Loucy (cell line): Measurements from ENCODE around the gene C2CD4D.
"Not testable (repeated sequence)": the region's sequence is repeated elsewhere in the genome, so short reads cannot be mapped to it uniquely, and the experiment has no call there.

ENCODE experiments used
- H2AFZ ChIP-seq: fragments of 200-600 bp; sonication (generic); 2 replicates; pipeline ENCODE4 v1.6.0; 2016; ENCODE audit warnings: antibody characterized with exemption, mild to moderate bottlenecking, low read length, moderate library complexity
- H3F3A ChIP-seq: fragments of 200-600 bp; 2 replicates; pipeline ENCODE4 v1.6.0; 2016; ENCODE audit warnings: antibody characterized with exemption, low read depth, mild to moderate bottlenecking
- H3K27me3 ChIP-seq: fragments of 200-600 bp; sonication (generic); 2 replicates; pipeline ENCODE4 v1.6.1; 2014; ENCODE audit warnings: low read length, mild to moderate bottlenecking; ENCODE audit not compliant: insufficient read depth, poor library complexity, severe bottlenecking
- H3K36me3 ChIP-seq: fragments of 200-600 bp; sonication (generic); 2 replicates; pipeline ENCODE4 v1.6.1; 2016; ENCODE audit warnings: low read length; ENCODE audit not compliant: insufficient read depth
- H3K4me1 ChIP-seq: fragments of 200-600 bp; sonication (generic); 2 replicates; pipeline ENCODE4 v1.5.1; 2014; ENCODE audit warnings: low read length, mild to moderate bottlenecking; ENCODE audit not compliant: insufficient read depth, poor library complexity, severe bottlenecking
- H3K4me2 ChIP-seq: fragments of 200-600 bp; sonication (generic); 2 replicates; pipeline ENCODE4 v1.6.0; 2014; ENCODE audit warnings: antibody characterized with exemption, low read length, low read depth, mild to moderate bottlenecking; ENCODE audit not compliant: poor library complexity, severe bottlenecking
- H3K4me3 ChIP-seq: fragments of 200-600 bp; sonication (generic); 2 replicates; pipeline ENCODE4 v1.5.1; 2014; ENCODE audit warnings: low read length, mild to moderate bottlenecking, mixed read lengths; ENCODE audit not compliant: poor library complexity, severe bottlenecking
- H3K79me2 ChIP-seq: fragments of 200-600 bp; sonication (generic); 2 replicates; pipeline ENCODE4 v1.6.1; 2014; ENCODE audit warnings: low read length; ENCODE audit not compliant: insufficient read depth
- H3K9ac ChIP-seq: fragments of 200-600 bp; sonication (generic); 2 replicates; pipeline ENCODE4 v1.6.0; 2014; ENCODE audit warnings: mild to moderate bottlenecking, low read depth, low read length, moderate library complexity; ENCODE audit not compliant: poor library complexity, severe bottlenecking
- H3K9me2 ChIP-seq: fragments of 200-600 bp; sonication (generic); replicated peaks from 2 replicates; pipeline ENCODE4 v1.6.1; 2016; ENCODE audit warnings: low read depth, low read length, mixed read lengths
- H3K9me3 ChIP-seq: fragments of 200-600 bp; sonication (generic); 2 replicates; pipeline ENCODE4 v1.6.1; 2014; ENCODE audit warnings: mild to moderate bottlenecking, antibody characterized with exemption, low read length, low read depth; ENCODE audit not compliant: insufficient read depth
- H4K20me1 ChIP-seq: fragments of 200-600 bp; sonication (generic); 2 replicates; pipeline ENCODE4 v1.6.0; 2014; ENCODE audit warnings: antibody characterized with exemption, low read length, mild to moderate bottlenecking; ENCODE audit not compliant: insufficient read depth, poor library complexity, severe bottlenecking
- EZH2phosphoT487 ChIP-seq: fragments of 200-600 bp; IDR thresholded peaks from 2 replicates; pipeline ENCODE4 v1.6.1; 2018; ENCODE audit warnings: antibody characterized with exemption, mild to moderate bottlenecking, moderate library complexity, borderline replicate concordance
- TF ChIP-seq, protein P1 (sequence below): fragments of 200-600 bp; sonication (generic); conservative IDR thresholded peaks from 2 replicates; pipeline ENCODE4 v1.5.1; 2014; ENCODE audit warnings: mild to moderate bottlenecking, antibody characterized with exemption, low read length

The C2CD4D gene

GRCh38 chr1:151885479-151885878 is 45.9 kb upstream of the C2CD4D start:
- Histone ChIP-seq H4K20me1 (no peaks in the 10 kb centered on the region), H3K27me3 (no peaks in the 10 kb centered on the region), H3K9me2 (no peaks in the 10 kb centered on the region), H3K36me3 (no peaks in the 10 kb centered on the region), H3K79me2 (no peaks in the 10 kb centered on the region), H3K9ac (no peak overlapping the region), H2AFZ (no peak overlapping the region), H3K4me1 (no peaks in the 10 kb centered on the region), H3F3A (no peaks in the 10 kb centered on the region), H3K9me3 (no peaks in the 10 kb centered on the region), H3K4me2 (no peak overlapping the region), H3K4me3 (no peak overlapping the region)
- no peak for TF ChIP-seq EZH2phosphoT487
- TF ChIP-seq, protein P1, sequence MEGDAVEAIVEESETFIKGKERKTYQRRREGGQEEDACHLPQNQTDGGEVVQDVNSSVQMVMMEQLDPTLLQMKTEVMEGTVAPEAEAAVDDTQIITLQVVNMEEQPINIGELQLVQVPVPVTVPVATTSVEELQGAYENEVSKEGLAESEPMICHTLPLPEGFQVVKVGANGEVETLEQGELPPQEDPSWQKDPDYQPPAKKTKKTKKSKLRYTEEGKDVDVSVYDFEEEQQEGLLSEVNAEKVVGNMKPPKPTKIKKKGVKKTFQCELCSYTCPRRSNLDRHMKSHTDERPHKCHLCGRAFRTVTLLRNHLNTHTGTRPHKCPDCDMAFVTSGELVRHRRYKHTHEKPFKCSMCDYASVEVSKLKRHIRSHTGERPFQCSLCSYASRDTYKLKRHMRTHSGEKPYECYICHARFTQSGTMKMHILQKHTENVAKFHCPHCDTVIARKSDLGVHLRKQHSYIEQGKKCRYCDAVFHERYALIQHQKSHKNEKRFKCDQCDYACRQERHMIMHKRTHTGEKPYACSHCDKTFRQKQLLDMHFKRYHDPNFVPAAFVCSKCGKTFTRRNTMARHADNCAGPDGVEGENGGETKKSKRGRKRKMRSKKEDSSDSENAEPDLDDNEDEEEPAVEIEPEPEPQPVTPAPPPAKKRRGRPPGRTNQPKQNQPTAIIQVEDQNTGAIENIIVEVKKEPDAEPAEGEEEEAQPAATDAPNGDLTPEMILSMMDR, result no peak

GRCh38 chr1:151884879-151885278 is 45.3 kb upstream of the C2CD4D start:
- H3K79me2 ChIP-seq, H3K4me2 ChIP-seq, H3K9me3 ChIP-seq, H4K20me1 ChIP-seq, H2AFZ ChIP-seq, H3K4me1 ChIP-seq, H3K27me3 ChIP-seq, H3F3A ChIP-seq, H3K36me3 ChIP-seq, H3K9ac ChIP-seq, H3K4me3 ChIP-seq, H3K9me2 ChIP-seq: not testable (repeated sequence)

GRCh38 chr1:151884445-151884844 is 44.8 kb upstream of the C2CD4D start:
- H3K36me3 ChIP-seq, H3K4me2 ChIP-seq: not testable (repeated sequence)

GRCh38 chr1:151883898-151884297 is 44.3 kb upstream of the C2CD4D start:
- not testable (repeated sequence) for H3K9ac ChIP-seq, H3K9me3 ChIP-seq, H3K36me3 ChIP-seq, H3K4me1 ChIP-seq, H3K79me2 ChIP-seq, H3K9me2 ChIP-seq, H3K4me3 ChIP-seq, H4K20me1 ChIP-seq, H3K27me3 ChIP-seq, H3K4me2 ChIP-seq, H3F3A ChIP-seq, H2AFZ ChIP-seq

More at GRCh38 chr1:151884445-151884844, 44.8 kb upstream of the C2CD4D start:
- not testable (repeated sequence) for H3K9me2 ChIP-seq, H4K20me1 ChIP-seq, H3K27me3 ChIP-seq, H3K9ac ChIP-seq, H3K4me1 ChIP-seq, H3K4me3 ChIP-seq, H3K9me3 ChIP-seq, H3F3A ChIP-seq, H3K79me2 ChIP-seq, H2AFZ ChIP-seq

DNA sequence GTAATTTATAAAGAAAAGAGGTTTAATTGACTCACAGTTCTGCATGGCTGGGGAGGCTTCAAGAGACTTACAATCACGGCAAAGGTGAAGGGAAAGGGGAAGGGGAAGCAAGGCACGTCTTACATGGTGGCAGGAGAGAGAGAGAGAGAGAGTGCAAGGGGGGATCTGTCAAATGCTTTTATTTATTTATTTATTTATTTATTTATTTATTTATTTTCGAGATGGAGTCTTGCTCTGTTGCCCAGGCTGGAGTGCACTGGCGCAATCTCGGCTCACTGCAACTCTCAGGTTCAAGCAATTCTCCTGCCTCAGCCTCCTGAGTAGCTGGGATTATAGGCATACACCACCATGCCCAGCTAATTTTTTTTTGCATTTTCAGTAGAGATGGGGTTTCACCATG is 43.3 kb upstream of the C2CD4D start:
- not testable (repeated sequence) for H3K4me1 ChIP-seq

More for the DNA sequence above, 43.3 kb upstream of the C2CD4D start:
- H3F3A ChIP-seq, H4K20me1 ChIP-seq, H3K4me2 ChIP-seq, H3K9me3 ChIP-seq, H3K79me2 ChIP-seq, H3K36me3 ChIP-seq, H3K4me3 ChIP-seq, H2AFZ ChIP-seq, H3K27me3 ChIP-seq, H3K9me2 ChIP-seq, H3K9ac ChIP-seq: not testable (repeated sequence)
